Panc1 (cell line): ENCODE results near the gene RIOK2.

ENCODE experiments used
- POLR2AphosphoS5 ChIP-seq: IDR thresholded peaks from 2 replicates; pipeline ENCODE4 v1.6.1; 2012; ENCODE audit warnings: mild to moderate bottlenecking, low read depth, low read length, moderate library complexity
- SIN3A ChIP-seq: IDR thresholded peaks from 2 replicates; pipeline ENCODE4 v1.6.1; 2012; ENCODE audit warnings: low read depth, mild to moderate bottlenecking, low read length, moderate library complexity, borderline replicate concordance; ENCODE audit not compliant: insufficient read depth
- TF ChIP-seq, protein P1 (sequence below): fragments of 450-650 bp; IDR thresholded peaks from 2 replicates; pipeline ENCODE4 v1.5.1; 2017; ENCODE audit warnings: mild to moderate bottlenecking

DNA sequence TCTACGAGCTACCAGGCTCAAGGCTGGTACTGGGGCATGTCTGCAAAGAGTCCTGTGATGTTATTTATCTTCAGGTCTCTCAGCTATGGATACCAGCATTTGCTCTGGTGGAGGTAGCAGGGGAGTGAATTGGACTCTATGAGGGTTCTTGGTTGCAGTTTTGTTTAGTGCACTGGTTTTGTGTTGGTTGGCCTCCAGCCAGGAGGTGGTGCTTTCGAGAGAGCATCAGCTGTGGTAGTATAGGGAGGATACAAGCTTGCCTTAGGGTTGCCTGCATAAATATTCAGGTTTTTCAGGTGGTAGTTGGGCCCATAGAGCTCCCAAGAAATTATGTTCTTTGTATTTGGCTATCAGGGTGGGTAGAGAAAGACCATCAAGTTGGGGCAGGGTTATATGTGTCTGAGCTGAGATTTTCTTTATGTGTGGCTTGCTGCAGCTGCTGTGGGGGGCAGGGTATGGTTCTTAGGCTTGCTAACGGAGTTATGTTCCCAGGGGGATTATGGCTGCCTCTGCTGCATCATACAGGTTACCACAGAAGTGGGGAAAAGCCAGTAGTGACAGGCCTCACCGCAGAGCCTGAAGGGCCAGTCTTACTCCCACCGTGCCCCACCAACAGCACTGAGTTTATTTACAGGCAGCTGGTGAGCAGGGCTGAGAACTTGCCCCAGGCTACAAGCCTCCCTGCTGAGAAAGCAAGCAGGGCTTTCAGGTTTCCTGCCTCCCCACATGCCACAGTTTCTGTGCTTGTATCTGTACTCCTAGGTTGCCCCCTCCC lies 9.7 kb upstream of the RIOK2 start:
- TF ChIP-seq, protein P1, sequence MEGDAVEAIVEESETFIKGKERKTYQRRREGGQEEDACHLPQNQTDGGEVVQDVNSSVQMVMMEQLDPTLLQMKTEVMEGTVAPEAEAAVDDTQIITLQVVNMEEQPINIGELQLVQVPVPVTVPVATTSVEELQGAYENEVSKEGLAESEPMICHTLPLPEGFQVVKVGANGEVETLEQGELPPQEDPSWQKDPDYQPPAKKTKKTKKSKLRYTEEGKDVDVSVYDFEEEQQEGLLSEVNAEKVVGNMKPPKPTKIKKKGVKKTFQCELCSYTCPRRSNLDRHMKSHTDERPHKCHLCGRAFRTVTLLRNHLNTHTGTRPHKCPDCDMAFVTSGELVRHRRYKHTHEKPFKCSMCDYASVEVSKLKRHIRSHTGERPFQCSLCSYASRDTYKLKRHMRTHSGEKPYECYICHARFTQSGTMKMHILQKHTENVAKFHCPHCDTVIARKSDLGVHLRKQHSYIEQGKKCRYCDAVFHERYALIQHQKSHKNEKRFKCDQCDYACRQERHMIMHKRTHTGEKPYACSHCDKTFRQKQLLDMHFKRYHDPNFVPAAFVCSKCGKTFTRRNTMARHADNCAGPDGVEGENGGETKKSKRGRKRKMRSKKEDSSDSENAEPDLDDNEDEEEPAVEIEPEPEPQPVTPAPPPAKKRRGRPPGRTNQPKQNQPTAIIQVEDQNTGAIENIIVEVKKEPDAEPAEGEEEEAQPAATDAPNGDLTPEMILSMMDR, result no peak
- no peak for TF ChIP-seq POLR2AphosphoS5
- no peak for TF ChIP-seq SIN3A
